ENCODE measurements around the gene FAM3A. TPM values are rescaled to one million over a fixed set of nuclear protein-coding genes. Genes with fewer than 3 reads are reported as not detected.
"Not testable (repeated sequence)": the region's sequence is repeated elsewhere in the genome, so short reads cannot be mapped to it uniquely, and the experiment has no call there.

FAM3A gene
- total RNA-seq, 1 donor from 2014 or later: 39.7 TPM

- intact Hi-C loops (cut with DNase I): no loop called here
- Histone ChIP-seq H3K27ac (no peak overlapping the region), H3K9me3 (no peaks in the 10 kb centered on the region), H3K4me3 (no peak overlapping the region), H3K36me3 (peaks cover 15% of the 10 kb centered on the region), H3K27me3 (ENCODE audit: low read depth) (no peaks in the 10 kb centered on the region), H3K4me1 (no peaks in the 10 kb centered on the region)
- no peak for TF ChIP-seq CTCF (IDR thresholded peaks at IDR 0.05)
- DNase-seq (no peak), ATAC-seq (no peak)
Observed at GRCh38 chrX:154502098-154502497, 13.9 kb downstream of the FAM3A start.

GRCh38 chrX:154501423-154501822 lies 14.6 kb downstream of the FAM3A start:
- DNase-seq; H3K4me3 ChIP-seq; intact Hi-C loops (cut with DNase I); H3K27me3 ChIP-seq (ENCODE audit: low read depth); H3K9me3 ChIP-seq; H3K27ac ChIP-seq; ATAC-seq; H3K4me1 ChIP-seq; H3K36me3 ChIP-seq: not testable (repeated sequence)

GRCh38 chrX:154496591-154497137 lies 19.4 kb downstream of the FAM3A start:
- H3K27me3 ChIP-seq (ENCODE audit: low read depth); intact Hi-C loops (cut with DNase I); H3K36me3 ChIP-seq; H3K27ac ChIP-seq; ATAC-seq; H3K4me3 ChIP-seq; H3K9me3 ChIP-seq; DNase-seq; H3K4me1 ChIP-seq: not testable (repeated sequence)

- Histone ChIP-seq H3K27me3 (ENCODE audit: low read depth) (no peaks in the 10 kb centered on the region), H3K4me1 (no peaks in the 10 kb centered on the region), H3K9me3 (no peaks in the 10 kb centered on the region), H3K36me3 (no peaks in the 10 kb centered on the region), H3K27ac (no peak overlapping the region), H3K4me3 (no peak overlapping the region)
- ATAC-seq (no peak), DNase-seq (no peak)
- intact Hi-C loops (cut with DNase I): no loop called here
- no peak for TF ChIP-seq CTCF (IDR thresholded peaks at IDR 0.05)
Observed at GRCh38 chrX:154495472-154495922, 20.5 kb downstream of the FAM3A start.

GRCh38 chrX:154494715-154495114 lies 21.3 kb downstream of the FAM3A start:
- no peak for TF ChIP-seq CTCF (IDR thresholded peaks at IDR 0.05)
- H3K9me3 ChIP-seq: no peaks in the 10 kb centered on the region
- no peak overlapping the region for H3K4me3 ChIP-seq
- no peak overlapping the region for H3K27ac ChIP-seq
- intact Hi-C loops (cut with DNase I): no loop called here
- H3K36me3 ChIP-seq: no peaks in the 10 kb centered on the region
- no peaks in the 10 kb centered on the region for H3K27me3 ChIP-seq (ENCODE audit: low read depth)
- no peak for ATAC-seq
- H3K4me1 ChIP-seq: peaks cover under 1% of the 10 kb centered on the region
- DNase-seq: no peak

GRCh38 chrX:154490414-154491083 lies 25.5 kb downstream of the FAM3A start, which contains the start of gene SLC10A3:
Gene SLC10A3, minus strand, starts transcription at chrX:154490629. Its CDS starts 1,689 bp downstream, at chrX:154488940.
- Histone ChIP-seq H3K27me3 (ENCODE audit: low read depth) (no peaks in the 10 kb centered on the region), H3K4me1 (peaks cover 19% of the 10 kb centered on the region), H3K27ac (peak within 1 kb of the TSS; percentile 94), H3K9me3 (no peaks in the 10 kb centered on the region), H3K4me3 (peak within 1 kb of the TSS; percentile 63), H3K36me3 (no peaks in the 10 kb centered on the region)
- intact Hi-C loops (cut with DNase I): no loop called here
- DNase-seq (peak; percentile 95), ATAC-seq (peak; percentile 92 to 96)
- no peak for TF ChIP-seq CTCF (IDR thresholded peaks at IDR 0.05)

All from lower lobe of right lung (tissue), 2 donors.